Stomach (tissue), 9 donors: ENCODE results near the gene MRC2. TPM values are rescaled to one million over a fixed set of nuclear protein-coding genes. Genes with fewer than 3 reads are reported as not detected.

Experiments used
- DNase-seq, 2 donors: peaks; one replicate each; pipeline versions ENCODE4 v3.0.0 to v3.0.0-alpha.2; 2013 to 2019
- H3K27ac ChIP-seq, 5 donors: fragments of 200-600 bp in 4 of 5; sonication (generic) in 4 of 5; one replicate each; pipeline ENCODE4 v1.5.1; 2013 to 2019; ENCODE audit warnings: mild to moderate bottlenecking in 1 of 5, moderate library complexity in 1 of 5
- H3K27me3 ChIP-seq, 3 donors: fragments of 200-600 bp; sonication (generic); one replicate each; pipeline ENCODE4 v1.5.1; 2017 to 2019; ENCODE audit warnings: mixed run types in 1 of 3
- H3K36me3 ChIP-seq, 4 donors: fragments of 200-600 bp; sonication (generic); 1 replicate in 3 of 4; 2 replicates in 1 of 4; pipeline ENCODE4 v1.5.1; 2016 to 2019
- H3K4me1 ChIP-seq, 4 donors: fragments of 200-600 bp; sonication (generic); one replicate each; pipeline ENCODE4 v1.5.1; 2016 to 2019
- H3K4me3 ChIP-seq, 4 donors: fragments of 200-600 bp; sonication (generic) in 3 of 4; one replicate each; pipeline ENCODE4 v1.5.1; 2016 to 2019; ENCODE audit warnings: mild to moderate bottlenecking in 1 of 4
- H3K9me3 ChIP-seq, 4 donors: fragments of 200-600 bp; sonication (generic); one replicate each; pipeline ENCODE4 v1.5.1; 2016 to 2019
- CTCF ChIP-seq, 7 experiments: fragments of 450-650 bp in 4 of 7; fragments of 200-600 bp in 3 of 7; sonication (generic) in 3 of 7; IDR thresholded peaks; one replicate each; pipeline ENCODE4 v1.5.1; 2016 to 2019; ENCODE audit warnings: antibody characterized with exemption in 7 of 7, control low read depth in 2 of 7, mild to moderate bottlenecking in 1 of 7
- EP300 ChIP-seq: sonication (generic); formaldehyde crosslinking; IDR thresholded peaks from one replicate; pipeline ENCODE4 v1.6.1; 2017; ENCODE audit warnings: antibody characterized with exemption
- POLR2A ChIP-seq, 4 donors: fragments of 450-650 bp; IDR thresholded peaks; one replicate each; pipeline ENCODE4 v1.6.1; 2016; ENCODE audit warnings: antibody characterized with exemption in 4 of 4, control low read depth in 2 of 4, mild to moderate bottlenecking in 1 of 4, moderate library complexity in 1 of 4
- POLR2AphosphoS5 ChIP-seq, 3 donors: sonication (generic); formaldehyde crosslinking; IDR thresholded peaks; one replicate each; pipeline ENCODE4 v1.6.1; 2016; ENCODE audit warnings: antibody characterized with exemption in 3 of 3
- WGBS, 5 donors: extraction: QIAGEN DNeasy Blood & Tissue Kit in 3 of 5; methylation state at CpG; one replicate each; pipeline versions ENCODE4 v1.1.5 to v1.1.7; 2013 to 2018; 5-methylcytosine and 5-hydroxymethylcytosine counted together
- intact Hi-C: fragments of 100-400 bp; cut with DNase I; formaldehyde crosslinking; loops from one replicate; pipeline ENCODE4 v1.15.1; 2023; ENCODE audit warnings: low total_unique reads
- polyA plus RNA-seq, 3 donors: library from polyadenylated mRNA; stranded (reverse); fragments of 200-250 nt; gene quantifications; one replicate each; pipeline ENCODE4 v1.2.3, GENCODE V29; 2013
- total RNA-seq, 5 donors: library from RNA; depleted of rRNA; stranded (reverse); fragments of >200 nt; gene quantifications; one replicate each; pipeline versions ENCODE4 v1.1.0 to v1.2.3, GENCODE V29; 2014 to 2016
- donor health status: healthy with polysubstance abuse.
- donor health status: Bipolar disorder and iron deficiency.
- donor health status: healthy.

MRC2 gene
- total and polyA plus RNA-seq, 8 donors: 4.7 to 107 (median 13.8) TPM

- intact Hi-C loops: no loop called here
- DNase-seq: no peak
- Histone ChIP-seq H3K4me3 (no peak overlapping the region), H3K4me1 (peaks cover 0 to 20% (median 9%) of the 10 kb centered on the region in 4 donors), H3K27ac (no peak overlapping the region), H3K27me3 (no peaks in the 10 kb centered on the region), H3K9me3 (no peaks in the 10 kb centered on the region), H3K36me3 (peaks cover 0 to 14% (median 3%) of the 10 kb centered on the region in 4 donors)
- TF ChIP-seq CTCF (IDR thresholded peaks at IDR 0.05) (no peak), POLR2AphosphoS5 (IDR thresholded peaks at IDR 0.05) (no peak), EP300 (no peak), POLR2A (IDR thresholded peaks at IDR 0.05) (no peak)
- WGBS, 5 donors: 64 to 82% (median 74%) methylated on average over 22 to 24 of the region's 24 CpGs
These were observed 42.8 kb downstream of the MRC2 start for GRCh38 chr17:62670202-62670821.

GRCh38 chr17:62671553-62671952, 44.1 kb downstream of the MRC2 start:
- peak in 1 of 2 donors; percentile 71 for DNase-seq
- Histone ChIP-seq H3K9me3 (no peaks in the 10 kb centered on the region), H3K36me3 (peaks cover 0 to 20% (median 3%) of the 10 kb centered on the region in 4 donors), H3K27me3 (no peaks in the 10 kb centered on the region), H3K4me3 (no peak overlapping the region), H3K4me1 (peaks cover 0 to 22% (median 9%) of the 10 kb centered on the region in 4 donors), H3K27ac (no peak overlapping the region)
- intact Hi-C loops: no loop called here
- WGBS, 5 donors: 35 to 57% (median 39%) methylated on average over 13 to 14 of the region's 14 CpGs
- TF ChIP-seq EP300 (no peak), POLR2AphosphoS5 (IDR thresholded peaks at IDR 0.05) (no peak), POLR2A (IDR thresholded peaks at IDR 0.05) (no peak), CTCF (IDR thresholded peaks at IDR 0.05) (peak in 1 of 7 experiments; percentile 11)

DNA sequence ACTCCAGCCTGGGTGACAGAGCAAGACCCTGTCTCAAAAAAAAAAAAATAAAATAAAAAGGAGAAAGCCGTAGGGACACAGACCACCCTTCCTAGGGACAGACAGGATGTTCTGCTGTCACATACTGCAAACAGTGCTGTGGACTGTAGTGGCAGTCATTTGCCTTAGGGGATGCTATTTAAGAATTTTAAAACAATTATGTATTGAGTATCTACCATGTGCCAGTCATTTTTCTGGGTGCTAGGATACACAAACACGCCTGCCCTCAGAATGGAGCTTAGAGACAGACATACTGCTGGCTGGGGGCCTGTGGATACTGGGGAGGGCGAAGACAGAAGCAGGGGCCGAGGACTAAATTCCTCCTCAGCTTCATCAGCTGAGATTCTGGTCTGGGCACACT, 45.5 kb downstream of the MRC2 start:
- Histone ChIP-seq H3K9me3 (no peaks in the 10 kb centered on the region), H3K27ac (no peak overlapping the region), H3K36me3 (peaks cover 0 to 13% (median 4%) of the 10 kb centered on the region in 4 donors), H3K4me3 (no peak overlapping the region), H3K27me3 (no peaks in the 10 kb centered on the region), H3K4me1 (peaks cover 0 to 22% (median 9%) of the 10 kb centered on the region in 4 donors)
- intact Hi-C loops: no loop called here
- no peak for DNase-seq
- WGBS, 5 donors: 88 to 95% (median 91%) methylated on average over 4 of the region's 4 CpGs
- TF ChIP-seq CTCF (IDR thresholded peaks at IDR 0.05): no peak

DNA sequence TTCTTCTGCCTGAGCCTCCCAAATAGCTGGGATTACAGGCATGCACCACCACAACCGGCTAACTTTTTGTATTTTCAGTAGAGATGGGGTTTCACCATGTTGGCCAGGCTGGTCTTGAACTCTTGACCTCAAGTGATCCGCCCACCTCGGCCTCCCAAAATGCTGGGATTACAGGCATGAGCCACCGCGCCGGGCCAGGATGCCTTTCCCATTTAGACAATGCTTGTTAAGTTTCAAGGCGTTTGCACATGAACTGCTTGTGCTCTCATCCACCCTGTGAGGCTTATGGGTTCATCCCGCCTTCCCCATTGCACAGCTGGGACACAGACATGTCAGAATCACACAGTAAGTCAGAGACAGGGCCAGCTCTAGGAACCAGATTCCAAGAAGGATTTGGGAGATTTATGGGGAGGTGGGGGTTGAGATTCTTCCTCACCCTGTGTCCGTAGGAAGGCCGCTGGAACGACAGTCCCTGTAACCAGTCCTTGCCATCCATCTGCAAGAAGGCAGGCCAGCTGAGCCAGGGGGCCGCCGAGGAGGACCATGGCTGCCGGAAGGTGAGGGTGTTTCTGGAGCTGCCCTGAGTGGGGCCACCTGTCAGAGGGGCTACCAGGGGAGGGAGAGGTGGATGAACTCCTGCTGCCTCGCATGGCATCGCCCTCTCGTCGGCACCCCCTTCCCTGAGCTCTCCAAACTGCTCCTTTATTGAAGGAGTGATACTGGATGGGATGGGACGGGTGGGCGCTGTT, 46.3 kb downstream of the MRC2 start:
- TF ChIP-seq POLR2A (IDR thresholded peaks at IDR 0.05): no peak
- no peak for TF ChIP-seq CTCF (IDR thresholded peaks at IDR 0.05)
- no peak for TF ChIP-seq POLR2AphosphoS5 (IDR thresholded peaks at IDR 0.05)
- TF ChIP-seq EP300: no peak
- no peak overlapping the region for H3K4me3 ChIP-seq
- intact Hi-C loops: no loop called here
- no peak for DNase-seq
- H3K4me1 ChIP-seq: peaks cover 0 to 22% (median 9%) of the 10 kb centered on the region in 4 donors
- no peaks in the 10 kb centered on the region for H3K27me3 ChIP-seq
- H3K36me3 ChIP-seq: peaks cover 0 to 13% (median 4%) of the 10 kb centered on the region in 4 donors
- no peak overlapping the region for H3K27ac ChIP-seq
- no peaks in the 10 kb centered on the region for H3K9me3 ChIP-seq
- 79 to 89% (median 86%) methylated on average over 16 to 20 of the region's 20 CpGs for WGBS, 5 donors
